Measurements from ENCODE around the gene DEFB132.

Gene DEFB132

GRCh38 chr20:275791-276190, 18.3 kb downstream of the DEFB132 start:
- no peak overlapping the region for H2BK120ac ChIP-seq (ENCODE audit: insufficient read depth, low read length, poor library complexity)
- H3K36me3 ChIP-seq (ENCODE audit: control insufficient read depth in 1 of 2, insufficient read depth in 2 of 2, low read length in 2 of 2), result peaks cover 13 to 29% of the 10 kb centered on the region in 2 experiments
- no peaks in the 10 kb centered on the region for H3K4me1 ChIP-seq (ENCODE audit: control insufficient read depth in 1 of 2, insufficient read depth in 2 of 2, low read length in 2 of 2)
- H3K27ac ChIP-seq (ENCODE audit: low read depth, low read length), result no peak overlapping the region
- H4K8ac ChIP-seq (ENCODE audit: low read depth, low read length), result no peak overlapping the region
- H3K14ac ChIP-seq (ENCODE audit: low read length), result no peak overlapping the region
- H2BK12ac ChIP-seq (ENCODE audit: low read length), result no peak overlapping the region
- H3K79me2 ChIP-seq (ENCODE audit: control insufficient read depth, insufficient read depth, low read length, poor library complexity), result no peaks in the 10 kb centered on the region
- H3K79me1 ChIP-seq (ENCODE audit: low read length), result no peaks in the 10 kb centered on the region
- H2AK5ac ChIP-seq (ENCODE audit: low read length), result no peak overlapping the region
- H3K18ac ChIP-seq (ENCODE audit: low read length), result no peak overlapping the region
- no peak overlapping the region for H4K12ac ChIP-seq (ENCODE audit: low read depth, low read length)
- H3K4me3 ChIP-seq (ENCODE audit: low read depth, low read length), result peak overlapping the region; percentile 27
- H2BK5ac ChIP-seq (ENCODE audit: low read depth, low read length, poor library complexity), result no peak overlapping the region
- WGBS (ENCODE audit: extremely low coverage, insufficient coverage, insufficient read length), result no CpG with 5 or more reads among the region's 7 CpGs
- no peaks in the 10 kb centered on the region for H3K27me3 ChIP-seq (ENCODE audit: insufficient read depth, low read length)
- DNase-seq, result no peak
- no peak overlapping the region for H3K4ac ChIP-seq (ENCODE audit: low read depth, low read length)
- no peak overlapping the region for H3K4me2 ChIP-seq (ENCODE audit: low read length)
- no peak overlapping the region for H3K23ac ChIP-seq (ENCODE audit: low read length)
- peaks cover 2% of the 10 kb centered on the region for H3K9me3 ChIP-seq (ENCODE audit: insufficient read depth, low read depth, low read length)
- no peak overlapping the region for H4K91ac ChIP-seq (ENCODE audit: low read depth, low read length)
- no peak overlapping the region for H3K9ac ChIP-seq (ENCODE audit: low read length)
- H2AFZ ChIP-seq (ENCODE audit: insufficient read depth, low read length, poor library complexity), result no peak overlapping the region

- H3K27ac ChIP-seq (ENCODE audit: low read depth, low read length), result no peak overlapping the region
Observed at GRCh38 chr20:276620-277495, 19.3 kb downstream of the DEFB132 start.

GRCh38 chr20:277496-277781, 19.9 kb downstream of the DEFB132 start:
- Histone ChIP-seq H3K36me3 (ENCODE audit: control insufficient read depth in 1 of 2, insufficient read depth in 2 of 2, low read length in 2 of 2) (peaks cover 15 to 33% of the 10 kb centered on the region in 2 experiments), H3K18ac (ENCODE audit: low read length) (no peak overlapping the region), H2BK120ac (ENCODE audit: insufficient read depth, low read length, poor library complexity) (no peak overlapping the region), H3K14ac (ENCODE audit: low read length) (no peak overlapping the region), H3K9me3 (ENCODE audit: insufficient read depth, low read depth, low read length) (peaks cover 2% of the 10 kb centered on the region), H3K4ac (ENCODE audit: low read depth, low read length) (no peak overlapping the region), H4K8ac (ENCODE audit: low read depth, low read length) (no peak overlapping the region), H2AFZ (ENCODE audit: insufficient read depth, low read length, poor library complexity) (no peak overlapping the region), H3K23ac (ENCODE audit: low read length) (no peak overlapping the region), H2BK12ac (ENCODE audit: low read length) (no peak overlapping the region), H3K4me2 (ENCODE audit: low read length) (no peak overlapping the region), H3K9ac (ENCODE audit: low read length) (no peak overlapping the region), H2AK5ac (ENCODE audit: low read length) (no peak overlapping the region), H3K27me3 (ENCODE audit: insufficient read depth, low read length) (no peaks in the 10 kb centered on the region), H3K79me1 (ENCODE audit: low read length) (no peaks in the 10 kb centered on the region), H4K91ac (ENCODE audit: low read depth, low read length) (no peak overlapping the region), H3K4me3 (ENCODE audit: low read depth, low read length) (no peak overlapping the region), H3K27ac (ENCODE audit: low read depth, low read length) (no peak overlapping the region), H4K12ac (ENCODE audit: low read depth, low read length) (no peak overlapping the region), H3K4me1 (ENCODE audit: control insufficient read depth in 1 of 2, insufficient read depth in 2 of 2, low read length in 2 of 2) (no peaks in the 10 kb centered on the region), H3K79me2 (ENCODE audit: control insufficient read depth, insufficient read depth, low read length, poor library complexity) (no peaks in the 10 kb centered on the region), H2BK5ac (ENCODE audit: low read depth, low read length, poor library complexity) (no peak overlapping the region)
- no CpG with 5 or more reads among the region's 3 CpGs for WGBS (ENCODE audit: extremely low coverage, insufficient coverage, insufficient read length)
- DNase-seq, result no peak

More at GRCh38 chr20:276620-277495, 19.3 kb downstream of the DEFB132 start:
- H3K18ac ChIP-seq (ENCODE audit: low read length), result no peak overlapping the region
- peaks cover 2% of the 10 kb centered on the region for H3K9me3 ChIP-seq (ENCODE audit: insufficient read depth, low read depth, low read length)
- no peak overlapping the region for H4K12ac ChIP-seq (ENCODE audit: low read depth, low read length)
- DNase-seq, result no peak
- H3K79me2 ChIP-seq (ENCODE audit: control insufficient read depth, insufficient read depth, low read length, poor library complexity), result no peaks in the 10 kb centered on the region
- H2AK5ac ChIP-seq (ENCODE audit: low read length), result no peak overlapping the region
- no peak overlapping the region for H2AFZ ChIP-seq (ENCODE audit: insufficient read depth, low read length, poor library complexity)
- no peaks in the 10 kb centered on the region for H3K4me1 ChIP-seq (ENCODE audit: control insufficient read depth in 1 of 2, insufficient read depth in 2 of 2, low read length in 2 of 2)
- no peaks in the 10 kb centered on the region for H3K27me3 ChIP-seq (ENCODE audit: insufficient read depth, low read length)
- H3K9ac ChIP-seq (ENCODE audit: low read length), result no peak overlapping the region
- no peak overlapping the region for H4K8ac ChIP-seq (ENCODE audit: low read depth, low read length)
- H4K91ac ChIP-seq (ENCODE audit: low read depth, low read length), result no peak overlapping the region
- H3K14ac ChIP-seq (ENCODE audit: low read length), result no peak overlapping the region
- H2BK5ac ChIP-seq (ENCODE audit: low read depth, low read length, poor library complexity), result no peak overlapping the region
- H2BK12ac ChIP-seq (ENCODE audit: low read length), result no peak overlapping the region
- WGBS (ENCODE audit: extremely low coverage, insufficient coverage, insufficient read length), result no CpG with 5 or more reads among the region's 12 CpGs
- H3K4me2 ChIP-seq (ENCODE audit: low read length), result no peak overlapping the region
- H2BK120ac ChIP-seq (ENCODE audit: insufficient read depth, low read length, poor library complexity), result no peak overlapping the region
- H3K4ac ChIP-seq (ENCODE audit: low read depth, low read length), result no peak overlapping the region
- no peaks in the 10 kb centered on the region for H3K79me1 ChIP-seq (ENCODE audit: low read length)
- peaks cover 15 to 33% of the 10 kb centered on the region in 2 experiments for H3K36me3 ChIP-seq (ENCODE audit: control insufficient read depth in 1 of 2, insufficient read depth in 2 of 2, low read length in 2 of 2)
- no peak overlapping the region for H3K4me3 ChIP-seq (ENCODE audit: low read depth, low read length)
- no peak overlapping the region for H3K23ac ChIP-seq (ENCODE audit: low read length)

DNA sequence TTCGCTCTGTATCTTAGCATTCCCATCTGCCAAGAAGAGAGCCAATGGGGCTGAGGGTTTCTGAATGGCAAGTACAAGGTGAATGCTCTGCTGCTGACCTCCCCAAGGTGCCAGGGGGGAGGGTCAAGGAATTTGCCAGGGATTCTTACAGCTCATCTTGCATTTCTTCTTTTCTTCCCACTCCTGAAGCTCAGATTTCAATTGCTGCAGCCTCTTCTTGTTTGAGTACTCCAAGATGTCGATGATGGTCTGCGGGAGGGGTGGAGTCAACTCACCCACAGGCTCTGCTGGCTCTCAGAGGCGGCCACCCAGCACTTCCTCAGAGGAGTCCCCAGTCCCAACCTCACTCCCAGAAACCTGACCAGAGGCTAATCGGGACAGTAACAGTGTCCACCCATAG, 20.7 kb downstream of the DEFB132 start:
- Histone ChIP-seq H2AFZ (ENCODE audit: insufficient read depth, low read length, poor library complexity) (no peak overlapping the region), H2AK5ac (ENCODE audit: low read length) (no peak overlapping the region), H3K4me2 (ENCODE audit: low read length) (no peak overlapping the region), H4K12ac (ENCODE audit: low read depth, low read length) (no peak overlapping the region), H3K79me1 (ENCODE audit: low read length) (no peaks in the 10 kb centered on the region), H2BK5ac (ENCODE audit: low read depth, low read length, poor library complexity) (no peak overlapping the region), H3K9ac (ENCODE audit: low read length) (no peak overlapping the region), H2BK120ac (ENCODE audit: insufficient read depth, low read length, poor library complexity) (no peak overlapping the region), H4K8ac (ENCODE audit: low read depth, low read length) (no peak overlapping the region), H3K23ac (ENCODE audit: low read length) (no peak overlapping the region), H3K27me3 (ENCODE audit: insufficient read depth, low read length) (no peaks in the 10 kb centered on the region), H3K27ac (ENCODE audit: low read depth, low read length) (no peak overlapping the region), H4K91ac (ENCODE audit: low read depth, low read length) (no peak overlapping the region), H3K36me3 (ENCODE audit: control insufficient read depth in 1 of 2, insufficient read depth in 2 of 2, low read length in 2 of 2) (peaks cover 15 to 33% of the 10 kb centered on the region in 2 experiments), H3K79me2 (ENCODE audit: control insufficient read depth, insufficient read depth, low read length, poor library complexity) (no peaks in the 10 kb centered on the region), H3K14ac (ENCODE audit: low read length) (no peak overlapping the region), H3K4me3 (ENCODE audit: low read depth, low read length) (no peak overlapping the region), H3K4me1 (ENCODE audit: control insufficient read depth in 1 of 2, insufficient read depth in 2 of 2, low read length in 2 of 2) (no peaks in the 10 kb centered on the region), H3K4ac (ENCODE audit: low read depth, low read length) (no peak overlapping the region), H3K9me3 (ENCODE audit: insufficient read depth, low read depth, low read length) (peaks cover 2% of the 10 kb centered on the region), H3K18ac (ENCODE audit: low read length) (no peak overlapping the region), H2BK12ac (ENCODE audit: low read length) (no peak overlapping the region)
- no peak for DNase-seq
- WGBS (ENCODE audit: extremely low coverage, insufficient coverage, insufficient read length), result no CpG with 5 or more reads among the region's 5 CpGs
